HTERT RPE-1 (cell line): ENCODE results near the gene FABP3.
"Not testable (repeated sequence)": the region's sequence is repeated elsewhere in the genome, so short reads cannot be mapped to it uniquely, and the experiment has no call there.

Source experiments
- in situ Hi-C: fragments of 300-500 bp; cut with MboI; formaldehyde crosslinking; loops from 4 replicates; pipeline ENCODE4 v1.14.3; 2020; ENCODE audit warnings: low sequenced_read_pairs

FABP3 gene

GRCh38 chr1:31399976-31400375 is 27.1 kb upstream of the FABP3 start:
- in situ Hi-C loops, result no loop called here

- in situ Hi-C loops, result no loop called here
These were observed 25.4 kb upstream of the FABP3 start for GRCh38 chr1:31398246-31398645.

GRCh38 chr1:31397360-31398095 is 24.7 kb upstream of the FABP3 start:
- in situ Hi-C loops, result no loop called here

GRCh38 chr1:31396633-31397351 is 23.9 kb upstream of the FABP3 start:
- in situ Hi-C loops, result no loop called here

- in situ Hi-C loops, result no loop called here
These were observed 21.8 kb upstream of the FABP3 start for GRCh38 chr1:31394584-31395193.

- in situ Hi-C loops, result no loop called here
These were observed 20.6 kb upstream of the FABP3 start for GRCh38 chr1:31393463-31393862.

GRCh38 chr1:31390071-31390470 is 17.2 kb upstream of the FABP3 start:
- in situ Hi-C loops, result no loop called here

GRCh38 chr1:31389616-31390015 is 16.7 kb upstream of the FABP3 start:
- in situ Hi-C loops, result no loop called here

- in situ Hi-C loops, result no loop called here
These were observed 14.7 kb upstream of the FABP3 start for GRCh38 chr1:31387612-31388011.

GRCh38 chr1:31386576-31387243 is 13.8 kb upstream of the FABP3 start:
- in situ Hi-C loops, result not testable (repeated sequence)

GRCh38 chr1:31383967-31384366 is 11.1 kb upstream of the FABP3 start:
- in situ Hi-C loops, result no loop called here

- in situ Hi-C loops, result no loop called here
These were observed 9.6 kb upstream of the FABP3 start for GRCh38 chr1:31382379-31382989.

- in situ Hi-C loops, result no loop called here
These were observed 8.8 kb upstream of the FABP3 start for GRCh38 chr1:31381394-31382294.

GRCh38 chr1:31380181-31380580 is 7.3 kb upstream of the FABP3 start:
- in situ Hi-C loops, result no loop called here

GRCh38 chr1:31378001-31378400 is 5.1 kb upstream of the FABP3 start:
- in situ Hi-C loops, result no loop called here

GRCh38 chr1:31377364-31377863 is 4.5 kb upstream of the FABP3 start:
- in situ Hi-C loops, result no loop called here

- in situ Hi-C loops, result no loop called here
These were observed 3.7 kb upstream of the FABP3 start for GRCh38 chr1:31376375-31377134.

- in situ Hi-C loops, result no loop called here
These were observed 1.8 kb upstream of the FABP3 start for GRCh38 chr1:31374511-31375196.
